GM21825 (cell line): Measurements from ENCODE around the gene SYT14.
"Not testable (repeated sequence)": the region's sequence is repeated elsewhere in the genome, so short reads cannot be mapped to it uniquely, and the experiment has no call there.

ENCODE experiments used
- ATAC-seq: cut with Tn5 transposase; IDR thresholded peaks from one replicate; pipeline ENCODE4 v1.9.1; 2021; ENCODE audit warnings: mild to moderate bottlenecking, moderate library complexity; ENCODE audit not compliant: unreplicated experiment

The SYT14 gene

DNA sequence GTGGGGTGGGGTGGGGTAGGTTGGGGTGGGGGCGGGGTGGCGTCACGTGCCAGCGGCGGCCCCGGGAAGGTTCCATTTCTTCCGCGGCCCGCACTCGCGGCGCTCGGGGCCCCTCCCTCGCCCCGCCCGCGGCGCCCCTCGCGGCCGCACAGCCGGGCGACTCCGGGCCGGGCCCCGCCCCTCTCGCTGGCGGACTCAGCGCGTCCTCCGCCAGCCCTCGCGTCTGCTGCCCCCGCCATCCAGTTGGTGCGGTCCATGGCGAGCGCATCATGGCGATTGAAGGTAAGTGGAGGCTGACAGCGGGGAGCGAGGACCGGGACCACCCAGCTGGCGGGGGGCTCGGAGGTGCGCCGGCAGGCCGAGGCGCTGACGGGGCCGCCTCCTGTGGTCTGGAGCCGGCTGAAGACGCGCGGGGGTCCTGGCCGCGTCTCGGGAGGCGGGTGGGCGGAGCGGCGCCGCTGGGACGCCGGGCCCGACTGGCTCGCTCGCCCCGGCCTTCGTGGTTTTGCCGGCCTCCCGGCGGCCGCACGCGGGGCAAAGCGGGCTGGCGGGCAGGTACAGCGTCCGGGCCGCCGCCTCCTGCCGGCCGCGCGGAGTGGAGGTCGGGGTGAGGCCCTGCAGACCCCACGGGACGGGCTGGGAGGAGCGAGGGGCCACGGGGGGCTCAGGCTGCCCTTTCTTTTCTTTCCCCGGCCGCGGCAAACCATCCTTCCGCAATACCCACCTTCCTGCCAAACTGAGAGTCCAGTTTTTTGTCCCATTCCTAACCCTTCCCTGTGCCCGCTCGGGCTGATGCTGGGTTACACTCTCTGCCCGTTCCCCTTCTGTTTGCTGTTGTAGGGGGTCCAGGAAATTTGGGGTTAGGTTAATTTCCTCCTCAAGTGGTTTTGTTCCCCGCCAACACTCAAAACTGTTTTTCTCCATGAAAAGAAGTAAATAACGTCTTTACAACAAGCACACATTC, at the start of gene SYT14:
Gene SYT14, plus strand, starts transcription at position 222 of the 964 bp plus-strand sequence. Its CDS starts 48 bp downstream, at position 270.
- no peak for ATAC-seq

DNA sequence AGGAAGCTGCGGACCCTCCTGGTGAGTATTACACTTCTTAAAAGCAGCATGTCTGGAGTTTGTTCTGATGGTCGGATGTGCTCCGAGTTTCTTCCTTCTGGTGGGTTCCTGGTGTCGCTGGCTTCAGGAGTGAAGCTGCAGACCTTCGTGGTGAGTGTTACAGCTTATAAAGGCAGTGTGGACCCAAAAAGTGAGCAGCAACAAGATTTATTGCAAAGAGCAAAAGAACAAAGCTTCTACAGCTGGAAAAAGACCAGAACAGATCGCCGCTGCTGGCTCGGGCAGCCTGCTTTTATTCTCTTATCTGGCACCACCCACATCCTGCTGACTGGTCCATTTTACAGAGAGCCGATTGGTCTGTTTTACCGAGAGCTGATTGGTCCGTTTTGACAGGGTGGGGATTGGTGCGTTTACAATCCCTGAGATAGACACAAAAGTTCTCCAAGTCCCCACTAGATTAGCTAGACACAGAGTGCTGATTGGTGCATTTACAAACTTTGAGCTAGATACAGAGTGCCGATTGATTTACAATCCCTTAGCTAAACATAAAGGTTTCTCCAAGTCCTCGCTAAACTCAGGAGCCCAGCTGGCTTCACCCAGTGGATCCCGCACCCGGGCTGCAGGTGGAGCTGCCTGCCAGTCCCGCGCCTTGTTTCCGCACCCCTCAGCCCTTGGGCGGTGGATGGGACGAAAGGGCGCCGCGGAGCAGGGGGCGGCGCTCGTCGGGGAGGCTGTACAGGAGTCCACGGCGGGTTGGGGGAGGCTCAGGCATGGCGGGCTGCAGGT, 49.5 kb upstream of the SYT14 start:
- ATAC-seq: not testable (repeated sequence)

DNA sequence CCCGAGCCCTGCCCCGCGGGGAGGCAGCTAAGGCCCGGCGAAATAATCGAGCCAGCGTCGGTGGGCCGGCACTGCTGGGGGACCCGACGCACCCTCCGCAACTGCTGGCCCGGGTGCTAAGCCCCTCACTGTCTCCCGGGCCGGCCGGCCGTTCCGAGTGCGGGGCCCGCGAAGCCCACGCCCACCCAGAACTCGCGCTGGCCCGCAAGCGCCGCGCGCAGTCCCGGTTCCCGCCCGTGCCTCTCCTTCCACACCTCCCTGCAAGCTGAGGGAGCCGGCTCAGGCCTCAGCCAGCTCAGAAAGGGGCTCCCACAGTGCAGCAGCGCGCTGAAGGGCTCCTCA, 49.0 kb upstream of the SYT14 start:
- ATAC-seq: no peak

DNA sequence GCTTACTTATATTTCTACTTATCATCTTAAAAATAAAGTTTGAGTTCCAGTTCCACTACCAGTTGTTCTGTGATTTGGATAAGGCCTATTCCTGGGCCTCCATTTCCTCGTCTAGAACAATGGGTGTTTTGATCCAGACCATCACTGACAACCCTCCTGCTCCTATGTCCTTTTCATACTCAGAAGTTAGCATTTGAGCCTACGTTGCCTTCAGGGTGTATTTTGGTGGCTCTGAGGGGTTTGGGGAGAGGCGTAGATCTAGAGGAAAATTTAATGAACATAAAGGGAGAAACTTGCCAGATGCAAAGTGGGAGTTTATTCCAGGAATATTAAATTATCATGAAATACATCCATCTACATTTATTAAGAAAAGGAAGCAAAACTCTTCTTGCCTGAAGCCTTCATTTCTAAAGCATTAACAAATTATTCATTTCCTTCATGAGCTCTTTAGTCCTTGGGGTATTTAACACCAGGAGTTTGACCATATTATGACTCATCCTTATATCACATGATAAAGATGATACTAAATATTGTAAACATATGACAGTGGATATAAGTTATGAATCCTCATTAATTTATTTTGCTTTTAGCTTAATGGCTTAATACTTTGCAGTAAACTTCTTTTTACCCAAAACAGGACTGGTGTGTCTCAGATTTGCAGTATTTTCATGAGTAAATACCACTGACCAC, 47.2 kb upstream of the SYT14 start:
- ATAC-seq: no peak

DNA sequence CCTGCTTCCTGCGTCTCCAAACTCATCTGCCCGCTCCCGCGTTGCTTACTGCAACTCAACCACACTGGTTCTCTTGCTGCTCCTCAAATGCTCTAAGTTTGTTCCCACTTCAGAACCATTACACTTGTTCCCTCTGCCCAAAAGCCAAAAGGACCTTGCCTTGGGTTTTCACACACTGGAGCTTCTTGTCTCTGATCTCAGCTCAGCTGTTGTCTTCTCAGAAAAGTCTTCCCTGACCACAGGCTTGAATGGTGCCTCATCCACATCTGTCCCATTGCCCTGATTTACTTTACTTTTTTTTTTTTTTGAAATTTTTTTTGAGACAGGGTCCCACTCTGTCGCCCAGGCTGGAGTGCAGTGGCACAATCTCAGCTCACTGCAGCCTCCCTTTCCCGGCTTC, 44.3 kb upstream of the SYT14 start:
- ATAC-seq: no peak

DNA sequence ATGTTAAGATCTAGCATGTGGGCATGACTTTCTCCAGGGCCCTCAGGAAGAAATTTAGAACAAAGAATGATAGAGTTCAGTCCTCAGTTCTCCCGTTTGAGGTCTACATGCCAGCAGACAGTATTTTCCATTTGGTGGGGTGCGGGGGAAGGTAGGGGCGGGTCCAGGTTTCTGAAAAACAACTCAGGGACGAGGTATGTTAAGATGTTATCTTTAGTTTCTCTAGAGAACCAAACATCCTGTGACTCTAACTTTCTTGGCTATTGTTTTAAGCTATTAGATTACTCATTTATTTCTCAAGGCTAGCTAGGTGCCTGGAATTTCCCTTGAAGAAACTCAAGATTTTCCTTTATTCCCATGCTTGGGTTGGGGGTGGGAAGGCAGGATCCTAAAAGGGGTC, 42.3 kb upstream of the SYT14 start:
- ATAC-seq: no peak

DNA sequence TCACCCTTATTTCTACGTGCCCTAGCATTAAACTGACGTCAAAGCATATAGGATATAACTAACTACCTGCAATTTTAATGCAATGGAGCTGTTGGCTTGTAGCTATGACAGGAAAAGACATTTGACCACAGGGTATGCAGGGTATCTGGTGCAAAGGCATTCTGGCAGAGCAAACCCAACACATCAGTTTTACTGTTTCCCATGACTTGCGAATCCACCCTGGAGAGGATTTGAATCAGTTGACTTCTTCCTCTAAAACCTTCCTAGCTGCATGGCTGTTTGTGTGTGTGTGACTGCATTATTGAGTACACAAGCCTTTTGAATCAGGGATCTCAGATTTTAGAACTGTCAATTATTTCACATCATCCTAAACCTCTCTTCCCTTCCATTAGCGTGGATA, 41.7 kb upstream of the SYT14 start:
- ATAC-seq: no peak

DNA sequence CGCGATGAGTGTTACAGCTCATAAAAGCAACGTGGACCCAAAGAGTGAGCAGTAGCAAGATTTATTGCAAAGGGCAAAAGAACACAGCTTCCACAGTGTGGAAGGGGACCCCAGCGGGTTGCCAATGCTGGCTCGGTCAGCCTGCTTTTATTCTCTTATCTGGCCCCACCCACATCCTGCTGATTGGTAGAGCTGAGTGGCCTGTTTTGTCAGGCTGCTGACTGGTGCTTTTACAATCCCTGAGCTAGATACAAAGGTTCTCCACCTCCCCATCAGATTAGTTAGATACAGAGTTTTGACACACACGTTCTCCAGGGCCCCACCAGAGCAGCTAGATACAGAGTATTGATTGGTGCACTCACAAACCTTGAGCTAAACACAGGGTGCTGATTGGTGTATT, 39.7 kb upstream of the SYT14 start:
- not testable (repeated sequence) for ATAC-seq

DNA sequence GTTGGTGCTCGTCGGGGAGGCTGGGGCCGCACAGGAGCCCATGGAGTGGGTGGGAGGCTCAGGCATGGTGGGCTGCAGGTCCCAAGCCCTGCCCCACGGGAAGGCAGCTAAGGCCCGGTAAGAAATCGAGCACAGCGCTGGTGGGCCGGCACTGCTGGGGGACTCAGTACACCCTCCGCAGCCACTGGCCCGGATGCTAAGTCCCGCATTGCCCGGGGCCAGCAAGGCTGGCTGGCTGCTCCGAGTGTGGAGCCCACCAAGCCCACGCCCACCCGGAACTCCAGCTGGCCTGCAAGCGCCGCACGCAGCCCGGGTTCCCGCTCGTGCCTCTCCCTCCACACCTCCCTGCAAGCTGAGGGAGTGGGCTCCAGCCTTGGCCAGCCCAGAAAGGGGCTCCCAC, 39.2 kb upstream of the SYT14 start:
- not testable (repeated sequence) for ATAC-seq

DNA sequence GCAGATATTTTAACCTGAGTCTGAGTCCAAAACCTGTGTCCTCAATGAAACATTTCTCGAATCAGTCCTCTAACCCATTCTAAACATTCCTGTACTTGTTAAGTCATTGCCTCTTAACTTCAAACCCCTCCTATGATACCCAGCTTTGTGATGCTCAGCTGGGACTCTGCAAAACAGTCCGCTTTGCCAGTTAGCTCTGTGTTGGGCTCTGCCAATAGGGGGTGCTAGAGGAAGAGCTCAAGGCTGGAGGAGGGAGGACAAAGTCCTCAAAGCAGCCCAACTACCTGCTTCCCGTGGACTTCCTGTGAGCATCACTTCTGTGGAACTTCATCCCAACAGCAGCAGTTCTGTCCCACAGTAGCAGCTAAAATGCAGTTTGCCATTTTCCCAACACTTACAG, 38.1 kb upstream of the SYT14 start:
- ATAC-seq: no peak

DNA sequence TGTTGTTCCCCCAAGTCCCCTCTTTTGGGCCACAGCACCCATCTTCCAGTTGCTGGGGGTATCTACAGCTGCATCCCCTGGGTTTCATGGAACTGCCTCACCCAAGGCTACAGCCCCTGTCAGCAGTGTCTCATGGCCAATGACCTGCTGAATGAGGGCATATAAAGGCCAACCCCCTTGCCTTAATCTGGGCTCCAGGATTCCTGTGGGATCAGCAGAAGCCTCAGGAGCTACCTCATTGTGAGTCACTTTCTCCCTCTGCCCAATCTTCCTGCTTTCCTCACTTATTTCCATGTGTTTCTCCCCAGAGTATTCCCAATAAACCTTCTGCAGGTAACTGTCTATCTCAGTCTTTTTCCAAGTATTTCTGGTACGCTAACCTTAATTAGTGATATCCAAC, 37.3 kb upstream of the SYT14 start:
- ATAC-seq: no peak

DNA sequence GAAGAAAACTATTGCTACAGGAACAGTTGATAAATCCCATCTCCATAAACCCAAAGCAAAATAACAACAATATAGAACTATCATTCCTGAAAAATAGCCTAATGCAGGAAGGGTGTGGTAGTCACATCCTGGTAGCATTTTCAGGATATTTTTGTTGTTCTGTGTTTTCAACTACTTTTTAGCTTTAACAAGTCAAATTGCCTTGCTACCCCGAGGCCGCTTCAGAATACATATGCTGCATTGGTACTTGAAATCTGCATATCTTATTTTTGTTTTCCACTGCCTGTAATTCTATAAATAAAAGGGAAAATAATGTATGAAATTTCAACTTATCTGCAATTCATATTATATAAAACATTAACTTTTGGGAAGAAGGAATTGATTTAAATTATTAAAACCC, 36.8 kb upstream of the SYT14 start:
- ATAC-seq: no peak

DNA sequence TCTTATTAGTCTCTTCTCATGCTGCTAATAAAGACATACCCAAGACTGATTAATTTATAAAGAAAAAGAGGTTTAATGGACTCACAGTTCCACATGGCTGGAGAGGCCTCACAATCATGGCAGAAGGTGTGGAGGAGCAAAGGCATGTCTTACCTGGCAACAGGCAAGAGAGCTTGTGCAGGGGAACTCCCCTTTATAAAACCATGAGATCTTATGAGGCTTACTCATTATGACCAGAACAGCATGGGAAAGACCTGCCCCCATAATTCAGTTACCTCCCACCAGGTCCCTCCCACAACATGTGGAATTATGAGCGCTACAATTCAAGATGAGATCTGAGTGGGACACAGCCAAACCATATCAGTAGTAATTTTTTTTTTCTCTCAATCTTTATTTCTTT, 33.2 kb upstream of the SYT14 start:
- ATAC-seq: not testable (repeated sequence)

DNA sequence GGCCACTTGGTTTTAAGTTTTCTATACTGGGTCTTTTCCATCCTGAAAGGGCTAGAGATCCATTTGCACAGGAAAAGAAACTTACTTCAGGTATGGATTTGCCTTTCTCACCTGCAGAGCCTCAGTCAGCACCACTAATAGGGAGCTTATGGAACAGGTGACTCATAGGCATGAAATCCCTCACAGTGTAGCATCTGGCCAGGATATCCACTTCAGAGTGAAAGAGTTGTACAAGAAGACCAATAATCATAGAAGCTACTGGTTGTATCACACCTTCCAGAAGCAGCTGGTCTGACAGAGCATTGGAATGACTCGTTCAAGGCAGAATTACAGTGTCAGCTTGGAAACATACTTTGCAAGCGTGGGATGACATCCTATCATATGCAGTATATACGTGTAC, 26.3 kb upstream of the SYT14 start:
- ATAC-seq: no peak

DNA sequence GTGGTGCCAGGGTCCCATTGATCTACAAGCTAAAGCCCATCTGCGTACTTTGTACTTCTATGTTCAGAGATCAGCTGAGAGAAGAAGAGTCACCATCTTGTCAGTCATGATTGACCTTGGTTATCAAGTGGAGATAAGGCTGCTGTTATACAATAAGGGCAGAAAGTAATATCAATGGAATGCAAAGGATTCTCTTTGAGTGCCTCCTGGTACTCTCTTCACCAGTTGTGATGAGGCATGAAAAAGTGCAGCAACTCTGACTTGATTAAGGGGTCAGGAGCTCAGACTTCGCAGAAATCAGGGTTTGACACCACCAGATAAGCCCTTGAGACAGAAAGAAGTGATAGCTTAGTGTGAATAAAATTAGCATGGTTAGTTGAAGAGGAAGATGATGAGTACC, 25.7 kb upstream of the SYT14 start:
- no peak for ATAC-seq

DNA sequence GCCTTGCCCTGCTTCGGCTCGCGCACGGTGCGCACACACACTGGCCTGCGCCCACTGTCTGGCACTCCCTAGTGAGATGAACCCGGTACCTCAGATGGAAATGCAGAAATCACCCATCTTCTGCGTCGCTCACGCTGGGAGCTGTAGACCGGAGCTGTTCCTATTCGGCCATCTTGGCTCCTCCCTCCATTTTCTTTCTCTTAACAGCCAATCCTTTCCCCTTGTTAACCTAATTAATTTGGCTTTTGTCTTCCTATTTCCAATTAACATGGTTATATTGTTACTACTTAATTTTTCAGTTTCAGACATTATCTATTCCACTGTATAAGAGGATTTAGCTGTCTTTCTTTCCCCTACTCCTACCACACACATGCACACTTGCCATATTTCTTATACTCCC, 18.4 kb upstream of the SYT14 start:
- not testable (repeated sequence) for ATAC-seq

DNA sequence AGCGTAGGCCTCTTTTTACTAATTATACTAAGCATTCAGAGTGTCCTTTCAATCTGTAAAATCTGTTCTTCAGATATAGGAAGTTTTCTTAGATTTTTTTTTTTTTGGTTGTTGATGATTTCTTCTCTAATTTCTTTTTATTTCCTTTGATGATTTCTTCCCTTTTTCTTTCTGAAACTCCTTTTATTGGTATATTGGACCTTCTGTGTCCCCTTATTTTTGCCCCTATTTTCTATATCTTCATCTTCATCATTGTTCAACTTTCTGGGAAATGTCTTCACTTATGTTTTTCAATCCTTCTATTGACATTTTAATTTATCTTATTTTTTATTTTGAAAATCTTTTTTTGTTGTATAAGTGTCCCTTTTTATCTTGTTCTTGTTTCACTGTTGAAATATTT, 17.2 kb upstream of the SYT14 start:
- ATAC-seq: no peak

DNA sequence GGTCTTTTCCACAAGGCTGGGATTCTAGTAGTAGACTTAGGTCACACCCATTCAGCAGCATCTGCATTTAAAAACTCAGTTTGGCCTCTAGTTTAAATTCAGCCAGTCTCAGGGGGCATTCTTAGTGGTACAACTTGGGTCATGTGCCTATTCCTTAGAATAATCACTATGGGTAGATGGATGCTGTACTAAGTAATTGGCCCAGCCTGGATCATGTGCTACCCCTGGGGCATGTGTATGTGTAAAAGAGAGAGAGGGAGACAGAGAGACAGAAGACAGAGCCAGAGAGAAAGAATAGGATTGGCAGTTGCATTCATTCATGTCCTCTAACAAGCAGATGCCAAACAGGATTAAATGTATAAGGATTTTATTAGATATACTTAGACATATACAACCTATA, 13.6 kb upstream of the SYT14 start:
- no peak for ATAC-seq

DNA sequence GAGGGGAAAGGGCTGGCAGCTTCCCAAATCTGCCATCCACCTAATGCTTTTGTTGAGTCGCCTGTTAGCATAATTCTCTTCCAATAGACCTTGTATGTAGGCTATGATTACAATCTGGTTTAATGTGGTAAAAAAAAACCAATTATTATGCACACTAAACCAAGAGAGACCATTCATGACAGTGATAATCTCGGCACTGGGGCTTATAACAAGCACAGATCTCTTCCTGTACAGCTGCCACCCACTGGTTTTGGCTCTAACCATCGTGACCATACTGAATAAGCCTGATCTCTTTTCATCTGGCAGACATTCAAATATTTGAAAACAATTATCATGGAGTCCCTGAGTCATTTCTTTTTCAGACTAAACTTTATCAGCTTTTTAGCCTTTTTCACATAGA, 12.0 kb upstream of the SYT14 start:
- no peak for ATAC-seq

DNA sequence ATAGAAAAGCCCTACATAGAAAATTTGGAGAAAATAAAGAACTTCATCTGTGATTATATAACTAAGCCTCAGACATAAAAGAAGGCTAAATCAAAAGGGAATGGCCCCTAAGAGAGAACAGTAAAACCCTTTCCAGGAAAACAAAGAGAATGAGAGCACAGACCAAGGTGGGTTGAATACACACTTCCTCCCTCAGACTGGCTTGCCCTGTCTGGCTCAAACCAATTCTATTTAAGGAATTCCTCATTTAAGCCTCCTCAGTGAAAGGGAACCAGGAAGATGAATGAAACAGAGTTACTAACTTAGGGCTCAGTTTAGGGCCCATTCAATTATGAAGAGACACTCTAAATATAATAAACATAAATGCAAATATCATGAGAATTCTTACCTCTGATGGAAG, 10.6 kb upstream of the SYT14 start:
- ATAC-seq: no peak

DNA sequence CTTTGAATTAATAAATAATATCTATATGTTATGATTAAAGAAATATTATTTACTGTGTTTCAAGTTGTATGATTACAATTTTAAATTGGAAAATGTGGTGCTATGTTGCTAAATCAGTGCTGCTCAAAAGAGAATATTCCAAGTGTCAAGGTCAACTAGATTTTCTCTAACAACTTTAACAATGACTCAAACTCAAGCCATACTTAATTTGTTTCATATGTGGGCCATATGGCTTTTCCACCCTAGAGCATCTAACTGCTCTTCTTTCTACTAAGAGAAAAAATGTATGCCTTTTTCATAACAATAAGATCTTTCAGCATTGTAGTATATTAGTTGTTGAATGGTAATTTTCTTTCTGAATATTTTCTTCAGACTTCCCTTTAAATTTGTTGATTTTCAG, 8.3 kb upstream of the SYT14 start:
- no peak for ATAC-seq

DNA sequence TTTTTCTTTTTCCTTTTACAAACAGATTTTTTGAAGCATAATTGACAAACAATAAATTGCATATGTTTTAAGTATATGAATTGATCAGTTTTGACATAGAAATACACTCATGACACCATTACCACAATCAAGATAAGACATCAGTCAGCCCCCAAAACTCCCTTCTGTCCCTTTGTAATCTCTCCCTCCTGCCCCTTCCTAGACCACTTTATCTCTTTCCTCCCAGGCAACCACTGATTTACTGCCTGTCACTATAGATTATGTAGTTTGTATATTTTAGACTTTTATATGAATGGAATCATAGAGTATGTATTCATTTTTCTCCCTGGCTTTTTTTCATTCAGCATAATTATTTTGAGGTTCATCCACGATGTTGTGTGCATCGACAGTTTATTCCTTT, 6.9 kb upstream of the SYT14 start:
- no peak for ATAC-seq
